Measurements from ENCODE around the gene LGALS9C.
"Not testable (repeated sequence)": the region's sequence is repeated elsewhere in the genome, so short reads cannot be mapped to it uniquely, and the experiment has no call there.

The LGALS9C gene

DNA sequence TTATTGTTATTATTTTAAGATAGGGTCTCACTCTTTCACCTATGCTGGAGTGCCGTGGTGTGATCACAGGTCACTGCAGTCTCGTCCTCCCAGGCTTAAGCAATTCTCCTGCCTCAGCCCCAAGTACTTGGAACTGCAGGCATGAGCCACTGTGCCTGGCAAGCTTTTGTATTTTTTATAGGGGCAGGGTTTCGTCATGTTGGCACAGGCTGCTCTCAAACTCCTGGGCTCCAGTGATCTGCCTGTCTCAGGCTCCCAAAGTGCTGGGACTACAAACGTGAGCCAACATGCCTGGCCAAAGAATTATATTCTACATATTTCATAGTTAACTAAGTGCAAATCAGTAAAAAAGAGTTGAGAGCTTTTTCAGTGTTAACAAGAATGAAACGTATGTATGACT is 65.6 kb downstream of the LGALS9C start:
- DNase-seq: not testable (repeated sequence)

GRCh38 chr17:18542907-18543306 is 66.3 kb downstream of the LGALS9C start:
- not testable (repeated sequence) for DNase-seq

All from NCI-H146 (cell line).